ENCODE results near the gene ATP1A1.

The ATP1A1 gene

GRCh38 chr1:116424863-116425262, 51.8 kb downstream of the ATP1A1 start:
- no peak for TF ChIP-seq CTCF (IDR thresholded peaks at IDR 0.05; ENCODE audit: extremely low read depth, insufficient read depth, missing control alignments)
- in situ Hi-C loops (cut with MboI; ENCODE audit: low pct_unique_long_range_greater_than_20kb, low sequenced_read_pairs, unreplicated experiment), result no loop called here
- no peak for DNase-seq (ENCODE audit: low spot score)

DNA sequence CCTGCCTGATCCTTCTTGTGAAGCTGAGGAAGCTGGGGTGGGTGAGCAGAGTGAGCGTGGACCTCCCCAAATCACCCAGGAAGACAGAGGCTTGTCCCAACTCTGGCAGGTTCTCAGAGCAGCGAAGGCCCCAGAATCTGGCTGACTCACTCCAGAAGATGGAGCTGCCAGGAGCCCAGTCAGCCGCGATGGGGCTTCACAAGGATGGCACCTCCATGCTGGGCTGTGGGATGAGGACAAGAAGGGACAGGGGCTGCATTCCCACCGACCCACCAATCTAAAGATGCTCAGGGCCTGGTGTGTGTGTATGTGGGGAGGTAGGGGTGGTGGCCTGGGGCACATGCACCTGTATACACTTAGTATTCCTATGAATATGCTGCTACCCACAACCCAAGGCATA, 52.9 kb downstream of the ATP1A1 start:
- no peak for TF ChIP-seq CTCF (IDR thresholded peaks at IDR 0.05; ENCODE audit: extremely low read depth, insufficient read depth, missing control alignments)
- in situ Hi-C loops (cut with MboI; ENCODE audit: low pct_unique_long_range_greater_than_20kb, low sequenced_read_pairs, unreplicated experiment), result no loop called here

GRCh38 chr1:116426401-116426800, 53.4 kb downstream of the ATP1A1 start:
- no peak for DNase-seq (ENCODE audit: low spot score)
- TF ChIP-seq CTCF (IDR thresholded peaks at IDR 0.05; ENCODE audit: extremely low read depth, insufficient read depth, missing control alignments), result no peak
- in situ Hi-C loops (cut with MboI; ENCODE audit: low pct_unique_long_range_greater_than_20kb, low sequenced_read_pairs, unreplicated experiment), result no loop called here

More for the DNA sequence above, 52.9 kb downstream of the ATP1A1 start:
- no peak for DNase-seq (ENCODE audit: low spot score)

GRCh38 chr1:116428576-116428975, 55.5 kb downstream of the ATP1A1 start:
- no peak for TF ChIP-seq CTCF (IDR thresholded peaks at IDR 0.05; ENCODE audit: extremely low read depth, insufficient read depth, missing control alignments)
- DNase-seq (ENCODE audit: low spot score), result no peak
- in situ Hi-C loops (cut with MboI; ENCODE audit: low pct_unique_long_range_greater_than_20kb, low sequenced_read_pairs, unreplicated experiment), result no loop called here

GRCh38 chr1:116429821-116430374, 56.9 kb downstream of the ATP1A1 start:
- no peak for TF ChIP-seq CTCF (IDR thresholded peaks at IDR 0.05; ENCODE audit: extremely low read depth, insufficient read depth, missing control alignments)
- no peak for DNase-seq (ENCODE audit: low spot score)
- in situ Hi-C loops (cut with MboI; ENCODE audit: low pct_unique_long_range_greater_than_20kb, low sequenced_read_pairs, unreplicated experiment), result no loop called here

DNA sequence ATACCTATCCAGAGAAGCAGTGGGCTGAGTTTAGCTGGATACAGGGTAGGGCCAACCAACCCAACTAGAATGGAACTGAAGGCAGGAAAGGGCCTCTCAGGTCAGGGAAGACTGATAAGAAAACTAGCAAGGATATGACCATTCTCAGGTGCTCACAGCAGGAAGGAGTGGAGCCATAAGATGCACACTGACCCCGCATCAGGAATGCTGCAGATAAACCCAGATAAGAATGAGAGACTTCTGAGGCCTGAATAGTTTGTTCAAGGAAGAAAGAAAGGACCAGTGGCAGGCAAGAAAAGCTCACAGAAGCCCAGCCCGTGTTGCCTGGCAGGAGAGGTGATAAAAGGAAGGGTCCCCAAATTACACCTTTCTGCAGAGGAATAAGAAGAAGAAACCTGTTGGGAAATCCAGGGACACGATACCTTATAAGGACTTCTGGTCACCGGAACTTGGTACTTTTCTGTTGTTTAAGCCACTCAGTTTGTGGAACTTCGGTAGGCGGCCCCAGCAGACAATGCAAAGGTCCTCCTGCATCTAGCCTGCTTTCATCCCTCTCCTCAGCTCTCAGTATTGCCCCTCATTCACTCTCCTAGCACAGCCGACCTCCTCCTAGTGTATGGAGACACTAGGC, 58.9 kb downstream of the ATP1A1 start:
- TF ChIP-seq CTCF (IDR thresholded peaks at IDR 0.05; ENCODE audit: extremely low read depth, insufficient read depth, missing control alignments), result no peak
- no peak for DNase-seq (ENCODE audit: low spot score)
- in situ Hi-C loops (cut with MboI; ENCODE audit: low pct_unique_long_range_greater_than_20kb, low sequenced_read_pairs, unreplicated experiment), result no loop called here

All from GM13977 (cell line).